Nephron progenitor cell (in vitro differentiated cells): ENCODE measurements around the gene BUB1B.

ENCODE experiments used
- DNase-seq: peaks from one replicate; pipeline ENCODE4 v3.0.0; 2021
- H3K27ac Mint-ChIP-seq: 2 replicates; pipeline ENCODE4 v1.8.0; 2021; ENCODE audit warnings: mild to moderate bottlenecking, moderate library complexity, mixed read lengths
- H3K27me3 Mint-ChIP-seq: 2 replicates; pipeline ENCODE4 v1.8.0; 2021; ENCODE audit warnings: mild to moderate bottlenecking, low read depth, mixed read lengths; ENCODE audit not compliant: poor library complexity
- H3K36me3 Mint-ChIP-seq: 2 replicates; pipeline ENCODE4 v1.8.0; 2021; ENCODE audit warnings: low read depth, mixed read lengths
- H3K4me1 Mint-ChIP-seq: 2 replicates; pipeline ENCODE4 v1.8.0; 2021; ENCODE audit warnings: mixed read lengths
- H3K4me3 Mint-ChIP-seq: 2 replicates; pipeline ENCODE4 v1.8.0; 2021; ENCODE audit warnings: mild to moderate bottlenecking, moderate library complexity, mixed read lengths
- H3K9me3 Mint-ChIP-seq: 2 replicates; pipeline ENCODE4 v1.8.0; 2021; ENCODE audit warnings: mild to moderate bottlenecking, moderate library complexity, mixed read lengths
- TF ChIP-seq, protein P1 (sequence below): fragments of 200-600 bp; sonication (generic); IDR thresholded peaks from 2 replicates; pipeline ENCODE4 v1.5.0; 2021; ENCODE audit warnings: antibody characterized with exemption

Gene BUB1B

DNA sequence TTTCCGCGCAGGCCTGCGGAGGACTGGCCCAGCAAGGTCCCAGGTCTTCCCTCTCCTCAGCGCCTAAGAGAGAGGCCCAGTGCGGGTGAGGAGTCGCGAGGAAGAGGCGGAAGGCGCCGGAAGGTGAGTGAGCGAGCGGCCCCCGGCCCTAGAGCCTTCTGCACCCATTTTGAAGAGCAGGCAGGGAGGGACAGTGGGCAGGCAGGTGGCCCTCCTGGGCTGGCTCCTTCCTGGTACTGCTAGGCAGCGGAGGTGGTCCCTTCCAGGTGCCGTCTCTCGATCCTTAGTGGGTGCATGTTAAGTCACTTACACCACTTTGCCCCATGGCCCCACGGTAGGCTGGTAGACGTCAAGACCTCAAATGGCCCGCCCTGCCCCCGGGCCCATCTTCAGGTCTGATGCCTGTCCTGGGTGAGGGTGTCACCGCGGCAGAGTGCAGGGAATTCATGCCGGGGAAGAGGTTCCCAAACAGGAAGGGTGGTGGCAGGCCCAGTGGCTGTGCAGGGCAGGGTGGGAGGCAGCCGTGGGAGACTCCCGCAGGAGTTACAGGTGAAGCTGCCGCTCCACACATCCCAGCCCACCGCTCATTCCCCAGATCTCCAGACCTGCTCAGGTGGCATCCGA is 92.4 kb downstream of the BUB1B start:
- no peak for DNase-seq
- Mint-ChIP-seq H3K4me3 (peak overlapping the region; percentile 80), H3K27ac (no peak overlapping the region), H3K27me3 (peaks cover 73% of the 10 kb centered on the region), H3K9me3 (no peaks in the 10 kb centered on the region), H3K36me3 (no peaks in the 10 kb centered on the region), H3K4me1 (peaks cover 46% of the 10 kb centered on the region)
- TF ChIP-seq, protein P1, sequence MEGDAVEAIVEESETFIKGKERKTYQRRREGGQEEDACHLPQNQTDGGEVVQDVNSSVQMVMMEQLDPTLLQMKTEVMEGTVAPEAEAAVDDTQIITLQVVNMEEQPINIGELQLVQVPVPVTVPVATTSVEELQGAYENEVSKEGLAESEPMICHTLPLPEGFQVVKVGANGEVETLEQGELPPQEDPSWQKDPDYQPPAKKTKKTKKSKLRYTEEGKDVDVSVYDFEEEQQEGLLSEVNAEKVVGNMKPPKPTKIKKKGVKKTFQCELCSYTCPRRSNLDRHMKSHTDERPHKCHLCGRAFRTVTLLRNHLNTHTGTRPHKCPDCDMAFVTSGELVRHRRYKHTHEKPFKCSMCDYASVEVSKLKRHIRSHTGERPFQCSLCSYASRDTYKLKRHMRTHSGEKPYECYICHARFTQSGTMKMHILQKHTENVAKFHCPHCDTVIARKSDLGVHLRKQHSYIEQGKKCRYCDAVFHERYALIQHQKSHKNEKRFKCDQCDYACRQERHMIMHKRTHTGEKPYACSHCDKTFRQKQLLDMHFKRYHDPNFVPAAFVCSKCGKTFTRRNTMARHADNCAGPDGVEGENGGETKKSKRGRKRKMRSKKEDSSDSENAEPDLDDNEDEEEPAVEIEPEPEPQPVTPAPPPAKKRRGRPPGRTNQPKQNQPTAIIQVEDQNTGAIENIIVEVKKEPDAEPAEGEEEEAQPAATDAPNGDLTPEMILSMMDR, result no peak

DNA sequence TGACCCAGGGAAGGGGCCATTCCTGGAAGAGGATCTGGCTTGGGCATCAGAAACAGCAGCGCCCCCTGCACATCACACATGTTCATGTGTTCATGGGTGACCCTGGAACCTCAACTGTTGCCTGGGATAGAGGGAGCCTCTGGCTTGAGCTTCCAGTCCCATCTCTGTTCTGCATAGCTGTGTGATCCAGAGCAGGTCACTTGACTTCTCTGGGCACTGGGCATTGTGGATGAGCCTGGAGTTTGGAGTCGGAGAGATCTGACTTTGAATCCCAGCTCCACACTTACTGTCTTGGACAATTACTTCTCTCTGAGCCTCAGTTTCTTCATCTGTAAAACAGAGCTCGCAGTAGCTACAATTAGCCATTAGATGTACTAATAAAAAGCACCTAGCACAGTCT is 93.6 kb downstream of the BUB1B start:
- Mint-ChIP-seq H3K4me1 (peaks cover 57% of the 10 kb centered on the region), H3K27me3 (peaks cover 64% of the 10 kb centered on the region), H3K27ac (no peak overlapping the region), H3K9me3 (no peaks in the 10 kb centered on the region), H3K4me3 (no peak overlapping the region), H3K36me3 (no peaks in the 10 kb centered on the region)
- TF ChIP-seq, protein P1, result no peak
- no peak for DNase-seq

DNA sequence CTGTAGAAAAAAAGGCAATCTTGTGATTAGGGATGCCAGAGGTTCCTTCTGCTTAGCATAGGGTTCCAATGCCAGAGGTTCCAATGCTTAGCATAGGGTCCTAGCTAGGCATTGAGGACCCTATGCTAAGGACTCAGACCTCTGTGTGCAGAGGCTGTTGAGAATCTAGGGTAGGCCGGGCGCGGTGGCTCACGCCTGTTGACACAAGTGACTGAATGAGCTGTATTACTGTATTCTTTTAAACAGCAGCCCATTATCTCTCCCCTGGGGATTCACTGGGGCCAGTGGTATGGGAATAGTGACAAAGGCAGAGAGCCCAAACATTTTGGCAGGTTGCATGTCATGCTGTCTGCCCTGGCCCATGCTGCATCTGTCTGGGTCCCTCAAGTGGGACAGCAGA is 94.2 kb downstream of the BUB1B start:
- H3K4me1 Mint-ChIP-seq, result peaks cover 59% of the 10 kb centered on the region
- no peak for DNase-seq
- H3K36me3 Mint-ChIP-seq, result no peaks in the 10 kb centered on the region
- no peaks in the 10 kb centered on the region for H3K9me3 Mint-ChIP-seq
- TF ChIP-seq, protein P1, result no peak
- H3K27me3 Mint-ChIP-seq, result peaks cover 61% of the 10 kb centered on the region
- H3K27ac Mint-ChIP-seq, result no peak overlapping the region
- no peak overlapping the region for H3K4me3 Mint-ChIP-seq

DNA sequence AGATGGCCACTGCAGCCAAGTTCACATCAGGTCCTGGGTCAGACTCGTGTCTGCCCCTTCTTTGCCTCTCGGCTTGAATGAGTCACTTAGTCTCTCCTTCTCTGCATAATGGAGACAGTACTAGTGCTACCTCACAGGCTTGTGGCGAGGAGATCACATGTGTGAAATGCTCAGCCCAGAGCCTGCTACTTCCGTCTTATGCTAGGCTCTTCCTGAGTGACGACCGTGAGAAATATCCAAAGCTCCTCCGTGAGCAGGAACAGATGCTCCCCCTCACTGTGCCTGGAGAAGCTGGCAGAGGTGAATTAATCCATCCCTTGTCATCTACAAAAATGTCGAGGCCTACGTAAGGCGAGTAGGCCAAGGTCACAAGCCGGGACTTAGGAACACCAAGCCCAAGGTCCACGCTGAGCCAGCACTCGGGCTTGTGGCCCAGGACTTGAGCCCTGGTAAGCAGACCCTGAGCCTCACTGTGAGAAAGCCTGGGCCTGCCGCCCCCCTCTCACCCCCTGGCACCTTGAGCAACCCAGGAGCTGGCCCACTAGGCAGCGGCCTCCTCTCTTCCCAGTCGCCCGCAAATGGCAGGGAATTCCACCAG is 95.9 kb downstream of the BUB1B start:
- DNase-seq, result no peak
- Mint-ChIP-seq H3K27ac (no peak overlapping the region), H3K27me3 (peaks cover 44% of the 10 kb centered on the region), H3K9me3 (no peaks in the 10 kb centered on the region), H3K4me1 (peaks cover 54% of the 10 kb centered on the region), H3K4me3 (no peak overlapping the region), H3K36me3 (no peaks in the 10 kb centered on the region)
- TF ChIP-seq, protein P1, result no peak

DNA sequence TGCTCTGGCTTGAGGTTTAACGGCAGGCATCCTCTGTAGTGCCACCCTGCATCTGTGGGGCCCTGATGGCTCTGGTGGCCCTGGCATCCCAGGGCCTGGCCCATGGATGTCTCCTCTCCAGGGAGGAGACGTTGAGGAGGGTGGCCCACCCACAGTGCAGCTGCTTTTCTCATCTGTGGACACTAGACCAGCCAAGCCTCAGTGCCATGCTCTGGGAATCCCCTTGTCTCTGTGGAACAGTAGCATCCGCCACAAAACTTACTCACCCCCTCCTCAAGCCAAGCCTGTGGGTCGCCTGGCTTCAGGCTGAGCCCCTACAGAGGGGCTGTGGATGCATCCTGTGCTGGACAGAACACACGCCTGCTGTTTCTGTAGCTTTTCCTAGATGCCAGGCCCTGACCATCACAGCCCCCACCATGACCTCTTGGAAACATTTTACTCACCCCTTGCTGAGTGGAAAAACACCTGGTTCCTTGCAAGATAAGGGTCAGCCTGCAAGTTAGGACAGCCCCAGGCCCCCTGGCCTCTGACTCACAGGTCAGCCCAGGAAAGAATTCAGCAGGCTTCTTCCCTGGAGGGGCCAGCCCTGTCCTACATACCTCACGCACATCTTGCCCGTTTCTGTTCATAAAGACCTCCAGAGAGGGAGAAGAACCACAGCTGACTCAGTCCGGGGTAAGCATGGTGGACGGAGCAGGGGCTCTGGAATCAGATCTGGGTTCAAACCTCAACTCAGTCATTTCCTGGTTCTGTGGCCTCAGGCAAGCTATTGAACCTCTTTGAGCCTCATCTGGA is 97.0 kb downstream of the BUB1B start:
- TF ChIP-seq, protein P1, result no peak
- Mint-ChIP-seq H3K36me3 (no peaks in the 10 kb centered on the region), H3K27ac (no peak overlapping the region), H3K9me3 (no peaks in the 10 kb centered on the region), H3K4me1 (peaks cover 62% of the 10 kb centered on the region), H3K4me3 (no peak overlapping the region), H3K27me3 (peaks cover 37% of the 10 kb centered on the region)
- no peak for DNase-seq
